GM21825 (cell line): ENCODE results near the gene ALG1.
"Not testable (repeated sequence)": the region's sequence is repeated elsewhere in the genome, so short reads cannot be mapped to it uniquely, and the experiment has no call there.

Experiments
- ATAC-seq: cut with Tn5 transposase; IDR thresholded peaks from one replicate; pipeline ENCODE4 v1.9.1; 2021; ENCODE audit warnings: mild to moderate bottlenecking, moderate library complexity; ENCODE audit not compliant: unreplicated experiment

The ALG1 gene

GRCh38 chr16:5072334-5073278, 963 bp downstream of the ALG1 start:
- ATAC-seq, result peak; percentile 2

- ATAC-seq, result no peak
Measured at GRCh38 chr16:5073279-5073629, 1.6 kb downstream of the ALG1 start.

GRCh38 chr16:5073771-5074170, 2.1 kb downstream of the ALG1 start:
- not testable (repeated sequence) for ATAC-seq

- no peak for ATAC-seq
Measured at GRCh38 chr16:5075637-5076036, 4.0 kb downstream of the ALG1 start.

- ATAC-seq, result no peak
Measured at GRCh38 chr16:5077304-5077703, 5.7 kb downstream of the ALG1 start.

- no peak for ATAC-seq
Measured at GRCh38 chr16:5078626-5079025, 7.0 kb downstream of the ALG1 start.

- not testable (repeated sequence) for ATAC-seq
Measured at GRCh38 chr16:5080461-5080860, 8.8 kb downstream of the ALG1 start.

GRCh38 chr16:5080996-5081395, 9.4 kb downstream of the ALG1 start:
- ATAC-seq, result not testable (repeated sequence)

- ATAC-seq, result not testable (repeated sequence)
Measured at GRCh38 chr16:5083646-5084045, 12.0 kb downstream of the ALG1 start.

GRCh38 chr16:5084099-5084731, 12.6 kb downstream of the ALG1 start:
- not testable (repeated sequence) for ATAC-seq

GRCh38 chr16:5084802-5085201, 13.2 kb downstream of the ALG1 start:
- not testable (repeated sequence) for ATAC-seq

- not testable (repeated sequence) for ATAC-seq
Measured at GRCh38 chr16:5085716-5086115, 14.1 kb downstream of the ALG1 start.

- ATAC-seq, result not testable (repeated sequence)
Measured at GRCh38 chr16:5088086-5088790, 16.6 kb downstream of the ALG1 start.

GRCh38 chr16:5088936-5089335, 17.3 kb downstream of the ALG1 start:
- not testable (repeated sequence) for ATAC-seq

GRCh38 chr16:5089911-5090555, 18.4 kb downstream of the ALG1 start:
- ATAC-seq, result not testable (repeated sequence)

GRCh38 chr16:5090592-5090991, 18.9 kb downstream of the ALG1 start:
- ATAC-seq, result not testable (repeated sequence)

- ATAC-seq, result not testable (repeated sequence)
Measured at GRCh38 chr16:5093081-5093480, 21.4 kb downstream of the ALG1 start.

GRCh38 chr16:5093746-5094145, 22.1 kb downstream of the ALG1 start:
- ATAC-seq, result not testable (repeated sequence)

- not testable (repeated sequence) for ATAC-seq
Measured at GRCh38 chr16:5095145-5095830, 23.6 kb downstream of the ALG1 start.

- ATAC-seq, result not testable (repeated sequence)
Measured at GRCh38 chr16:5096437-5097060, 24.9 kb downstream of the ALG1 start.
